ENCODE measurements around the gene PTPN1.

Gene PTPN1

DNA sequence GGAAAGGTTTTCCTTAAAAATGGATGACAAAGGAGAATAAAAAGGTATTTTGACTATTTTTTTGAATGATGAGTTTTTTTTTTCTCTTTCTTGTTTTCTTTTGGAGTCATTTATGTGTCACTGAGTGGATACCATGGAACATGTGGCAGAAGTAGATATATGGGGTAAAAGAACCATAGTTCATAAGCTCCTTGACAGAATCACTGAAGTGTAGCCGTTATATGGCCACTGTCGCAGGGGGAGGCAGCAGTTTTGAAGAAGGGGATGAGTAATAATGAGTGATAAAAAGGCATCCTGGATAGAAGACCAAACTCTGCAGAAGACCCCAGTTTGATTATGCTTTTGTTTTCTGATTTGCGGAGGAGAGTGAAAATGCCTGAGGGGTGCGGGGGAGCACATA is 15.5 kb downstream of the PTPN1 start:
- H3K36me3 ChIP-seq (ENCODE audit: control insufficient read depth in 1 of 2, insufficient read depth in 2 of 2, low read length in 2 of 2): no peaks in the 10 kb centered on the region
- H3K27me3 ChIP-seq (ENCODE audit: low read depth, low read length): no peaks in the 10 kb centered on the region
- H3K4me1 ChIP-seq (ENCODE audit: control insufficient read depth in 1 of 2, insufficient read depth in 2 of 2, low read length in 2 of 2): peaks cover 9 to 42% of the 10 kb centered on the region in 2 donors
- no peak overlapping the region for H3K4me3 ChIP-seq (ENCODE audit: low read depth in 1 of 2, low read length in 2 of 2)
- H3K9me3 ChIP-seq (ENCODE audit: control insufficient read depth in 1 of 2, low read length in 2 of 2): no peaks in the 10 kb centered on the region
- no peak overlapping the region for H3K27ac ChIP-seq (ENCODE audit: low read length)

GRCh38 chr20:50526403-50526989 is 16.3 kb downstream of the PTPN1 start:
- Histone ChIP-seq H3K4me1 (ENCODE audit: control insufficient read depth in 1 of 2, insufficient read depth in 2 of 2, low read length in 2 of 2) (peaks cover 9 to 35% of the 10 kb centered on the region in 2 donors), H3K36me3 (ENCODE audit: control insufficient read depth in 1 of 2, insufficient read depth in 2 of 2, low read length in 2 of 2) (no peaks in the 10 kb centered on the region), H3K27ac (ENCODE audit: low read length) (no peak overlapping the region), H3K9me3 (ENCODE audit: control insufficient read depth in 1 of 2, low read length in 2 of 2) (no peaks in the 10 kb centered on the region), H3K27me3 (ENCODE audit: low read depth, low read length) (no peaks in the 10 kb centered on the region), H3K4me3 (ENCODE audit: low read depth in 1 of 2, low read length in 2 of 2) (no peak overlapping the region)

DNA sequence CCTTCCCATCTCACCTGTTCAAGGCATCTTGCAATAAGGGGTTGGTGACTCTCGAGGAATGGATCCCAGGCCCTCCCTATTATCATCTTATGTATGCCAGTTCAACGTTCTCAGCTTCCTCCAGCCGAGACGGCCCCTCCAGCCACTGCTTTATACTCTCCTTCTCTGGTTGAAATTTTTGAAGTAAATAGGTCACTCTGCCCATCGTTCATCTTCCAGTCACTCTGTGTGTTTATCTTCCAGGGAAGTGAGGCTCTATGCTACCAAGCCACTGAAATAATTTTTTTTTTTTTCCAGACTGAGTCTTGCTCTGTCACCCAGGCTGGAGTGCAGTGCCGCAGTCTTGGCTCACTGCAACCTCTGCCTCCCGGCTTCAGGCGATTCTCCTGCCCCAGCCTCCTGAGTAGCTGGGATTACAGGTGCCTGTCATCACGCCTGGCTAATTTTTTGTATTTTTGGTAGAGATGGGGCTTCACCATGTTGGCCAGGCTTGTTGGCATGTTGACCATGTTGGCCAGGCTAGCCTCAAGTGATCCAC is 17.0 kb downstream of the PTPN1 start:
- no peaks in the 10 kb centered on the region for H3K9me3 ChIP-seq (ENCODE audit: control insufficient read depth in 1 of 2, low read length in 2 of 2)
- peaks cover 9 to 40% of the 10 kb centered on the region in 2 donors for H3K4me1 ChIP-seq (ENCODE audit: control insufficient read depth in 1 of 2, insufficient read depth in 2 of 2, low read length in 2 of 2)
- no peaks in the 10 kb centered on the region for H3K36me3 ChIP-seq (ENCODE audit: control insufficient read depth in 1 of 2, insufficient read depth in 2 of 2, low read length in 2 of 2)
- H3K4me3 ChIP-seq (ENCODE audit: low read depth in 1 of 2, low read length in 2 of 2): no peak overlapping the region
- H3K27me3 ChIP-seq (ENCODE audit: low read depth, low read length): no peaks in the 10 kb centered on the region
- no peak overlapping the region for H3K27ac ChIP-seq (ENCODE audit: low read length)

GRCh38 chr20:50528129-50528528 is 17.9 kb downstream of the PTPN1 start:
- H3K36me3 ChIP-seq (ENCODE audit: control insufficient read depth in 1 of 2, insufficient read depth in 2 of 2, low read length in 2 of 2): no peaks in the 10 kb centered on the region
- H3K4me3 ChIP-seq (ENCODE audit: low read depth in 1 of 2, low read length in 2 of 2): no peak overlapping the region
- no peaks in the 10 kb centered on the region for H3K27me3 ChIP-seq (ENCODE audit: low read depth, low read length)
- no peaks in the 10 kb centered on the region for H3K9me3 ChIP-seq (ENCODE audit: control insufficient read depth in 1 of 2, low read length in 2 of 2)
- H3K4me1 ChIP-seq (ENCODE audit: control insufficient read depth in 1 of 2, insufficient read depth in 2 of 2, low read length in 2 of 2): peaks cover 9 to 42% of the 10 kb centered on the region in 2 donors
- H3K27ac ChIP-seq (ENCODE audit: low read length): no peak overlapping the region

- Histone ChIP-seq H3K36me3 (ENCODE audit: control insufficient read depth in 1 of 2, insufficient read depth in 2 of 2, low read length in 2 of 2) (no peaks in the 10 kb centered on the region), H3K27me3 (ENCODE audit: low read depth, low read length) (no peaks in the 10 kb centered on the region), H3K4me3 (ENCODE audit: low read depth in 1 of 2, low read length in 2 of 2) (no peak overlapping the region), H3K27ac (ENCODE audit: low read length) (no peak overlapping the region), H3K9me3 (ENCODE audit: control insufficient read depth in 1 of 2, low read length in 2 of 2) (no peaks in the 10 kb centered on the region), H3K4me1 (ENCODE audit: control insufficient read depth in 1 of 2, insufficient read depth in 2 of 2, low read length in 2 of 2) (peaks cover 9 to 39% of the 10 kb centered on the region in 2 donors)
Observed at GRCh38 chr20:50528804-50529351, 18.7 kb downstream of the PTPN1 start.

DNA sequence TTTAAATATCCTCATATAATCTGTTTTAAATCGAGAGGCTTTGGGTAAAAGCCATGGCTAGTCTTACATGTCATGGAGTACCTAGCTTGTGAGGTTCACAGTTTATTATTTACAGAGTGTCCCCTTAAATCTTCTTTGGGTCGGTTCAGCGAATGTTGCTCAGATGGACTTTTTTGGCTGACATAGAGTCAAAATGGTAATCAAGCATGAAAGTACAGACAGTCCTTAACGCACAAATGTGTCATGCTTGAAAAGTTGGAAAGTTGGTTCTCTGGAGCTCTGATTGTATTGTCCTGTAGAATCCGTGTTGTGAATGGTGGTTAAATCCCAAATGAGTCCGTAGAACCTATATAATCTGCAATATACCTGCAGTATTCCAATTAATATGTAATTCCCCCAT is 22.0 kb downstream of the PTPN1 start:
- Histone ChIP-seq H3K4me3 (ENCODE audit: low read depth in 1 of 2, low read length in 2 of 2) (no peak overlapping the region), H3K4me1 (ENCODE audit: control insufficient read depth in 1 of 2, insufficient read depth in 2 of 2, low read length in 2 of 2) (peaks cover 0 to 35% of the 10 kb centered on the region in 2 donors), H3K36me3 (ENCODE audit: control insufficient read depth in 1 of 2, insufficient read depth in 2 of 2, low read length in 2 of 2) (no peaks in the 10 kb centered on the region), H3K27me3 (ENCODE audit: low read depth, low read length) (no peaks in the 10 kb centered on the region), H3K27ac (ENCODE audit: low read length) (no peak overlapping the region), H3K9me3 (ENCODE audit: control insufficient read depth in 1 of 2, low read length in 2 of 2) (no peaks in the 10 kb centered on the region)

- Histone ChIP-seq H3K27me3 (ENCODE audit: low read depth, low read length) (no peaks in the 10 kb centered on the region), H3K27ac (ENCODE audit: low read length) (no peak overlapping the region), H3K36me3 (ENCODE audit: control insufficient read depth in 1 of 2, insufficient read depth in 2 of 2, low read length in 2 of 2) (no peaks in the 10 kb centered on the region), H3K4me1 (ENCODE audit: control insufficient read depth in 1 of 2, insufficient read depth in 2 of 2, low read length in 2 of 2) (peaks cover 5 to 33% of the 10 kb centered on the region in 2 donors), H3K4me3 (ENCODE audit: low read depth in 1 of 2, low read length in 2 of 2) (no peak overlapping the region), H3K9me3 (ENCODE audit: control insufficient read depth in 1 of 2, low read length in 2 of 2) (no peaks in the 10 kb centered on the region)
Observed at GRCh38 chr20:50533061-50533460, 22.9 kb downstream of the PTPN1 start.

DNA sequence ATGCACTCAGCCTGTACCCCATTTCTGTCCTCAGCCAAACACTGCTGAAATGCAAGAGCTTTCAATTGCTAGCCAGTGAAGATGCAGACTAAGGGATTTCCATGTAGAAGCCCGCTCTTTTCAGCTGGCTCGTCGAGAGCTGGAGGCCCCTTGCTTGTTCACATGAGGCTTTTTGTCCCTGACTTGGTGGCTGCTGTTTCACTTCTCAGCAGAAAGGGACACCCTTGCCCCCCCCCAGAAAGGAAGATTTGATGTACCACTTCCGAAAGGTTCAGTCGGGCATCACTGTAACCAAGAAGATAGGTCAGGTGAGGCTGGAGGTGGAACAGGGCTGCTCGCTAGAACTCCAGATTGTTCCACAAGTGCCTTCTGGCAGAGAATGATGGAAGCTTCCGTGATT is 23.3 kb downstream of the PTPN1 start:
- Histone ChIP-seq H3K9me3 (ENCODE audit: control insufficient read depth in 1 of 2, low read length in 2 of 2) (no peaks in the 10 kb centered on the region), H3K27me3 (ENCODE audit: low read depth, low read length) (no peaks in the 10 kb centered on the region), H3K4me1 (ENCODE audit: control insufficient read depth in 1 of 2, insufficient read depth in 2 of 2, low read length in 2 of 2) (peaks cover 7 to 34% of the 10 kb centered on the region in 2 donors), H3K27ac (ENCODE audit: low read length) (no peak overlapping the region), H3K36me3 (ENCODE audit: control insufficient read depth in 1 of 2, insufficient read depth in 2 of 2, low read length in 2 of 2) (no peaks in the 10 kb centered on the region), H3K4me3 (ENCODE audit: low read depth in 1 of 2, low read length in 2 of 2) (no peak overlapping the region)

- Histone ChIP-seq H3K27me3 (ENCODE audit: low read depth, low read length) (no peaks in the 10 kb centered on the region), H3K4me1 (ENCODE audit: control insufficient read depth in 1 of 2, insufficient read depth in 2 of 2, low read length in 2 of 2) (peaks cover 7 to 30% of the 10 kb centered on the region in 2 donors), H3K4me3 (ENCODE audit: low read depth in 1 of 2, low read length in 2 of 2) (no peak overlapping the region), H3K36me3 (ENCODE audit: control insufficient read depth in 1 of 2, insufficient read depth in 2 of 2, low read length in 2 of 2) (no peaks in the 10 kb centered on the region), H3K27ac (ENCODE audit: low read length) (no peak overlapping the region), H3K9me3 (ENCODE audit: control insufficient read depth in 1 of 2, low read length in 2 of 2) (no peaks in the 10 kb centered on the region)
Observed at GRCh38 chr20:50534567-50534966, 24.4 kb downstream of the PTPN1 start.

DNA sequence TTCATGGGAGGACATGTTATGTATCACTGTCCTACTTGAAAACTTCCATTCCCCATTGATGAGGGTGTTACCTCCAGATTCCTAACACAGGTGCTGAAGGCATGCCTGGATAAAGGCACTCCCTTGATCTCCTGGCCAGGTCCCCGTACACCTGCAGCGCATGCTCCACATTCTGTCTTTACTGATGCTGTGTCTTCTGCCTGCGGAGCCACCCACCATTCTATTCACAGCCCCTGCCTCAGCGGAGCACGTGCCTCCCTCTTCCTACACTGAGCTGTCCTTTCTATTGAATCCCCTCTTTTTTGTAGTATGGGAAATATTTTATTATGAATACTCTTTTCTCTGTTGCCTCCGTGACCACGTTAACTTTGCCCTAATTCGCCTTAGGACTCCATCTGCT is 25.0 kb downstream of the PTPN1 start:
- H3K27ac ChIP-seq (ENCODE audit: low read length): no peak overlapping the region
- H3K27me3 ChIP-seq (ENCODE audit: low read depth, low read length): no peaks in the 10 kb centered on the region
- peaks cover 7 to 30% of the 10 kb centered on the region in 2 donors for H3K4me1 ChIP-seq (ENCODE audit: control insufficient read depth in 1 of 2, insufficient read depth in 2 of 2, low read length in 2 of 2)
- no peaks in the 10 kb centered on the region for H3K36me3 ChIP-seq (ENCODE audit: control insufficient read depth in 1 of 2, insufficient read depth in 2 of 2, low read length in 2 of 2)
- H3K9me3 ChIP-seq (ENCODE audit: control insufficient read depth in 1 of 2, low read length in 2 of 2): no peaks in the 10 kb centered on the region
- no peak overlapping the region for H3K4me3 ChIP-seq (ENCODE audit: low read depth in 1 of 2, low read length in 2 of 2)

DNA sequence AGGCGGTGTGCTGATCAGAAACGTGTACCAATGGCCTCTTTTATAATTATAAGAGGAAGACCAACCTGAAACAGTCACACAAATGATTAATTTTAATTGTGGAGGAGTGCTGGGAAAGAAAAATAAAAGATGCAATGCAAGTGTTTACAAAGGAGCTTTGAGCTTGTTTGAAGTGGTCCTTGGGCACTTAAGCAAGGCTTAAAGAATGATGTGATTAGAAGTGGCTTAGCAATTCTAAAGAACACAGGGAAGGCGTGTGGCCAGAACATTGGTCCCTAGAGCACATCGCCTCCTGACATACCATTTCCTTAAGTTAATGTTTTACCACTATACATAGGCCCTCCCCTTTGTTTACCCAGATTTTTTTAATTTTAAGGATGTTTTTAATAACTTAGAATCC is 26.1 kb downstream of the PTPN1 start:
- Histone ChIP-seq H3K27ac (ENCODE audit: low read length) (no peak overlapping the region), H3K4me1 (ENCODE audit: control insufficient read depth in 1 of 2, insufficient read depth in 2 of 2, low read length in 2 of 2) (peaks cover 7 to 41% of the 10 kb centered on the region in 2 donors), H3K9me3 (ENCODE audit: control insufficient read depth in 1 of 2, low read length in 2 of 2) (no peaks in the 10 kb centered on the region), H3K27me3 (ENCODE audit: low read depth, low read length) (no peaks in the 10 kb centered on the region), H3K4me3 (ENCODE audit: low read depth in 1 of 2, low read length in 2 of 2) (no peak overlapping the region), H3K36me3 (ENCODE audit: control insufficient read depth in 1 of 2, insufficient read depth in 2 of 2, low read length in 2 of 2) (no peaks in the 10 kb centered on the region)
